ENCODE results near the gene TTYH3.

DNA sequence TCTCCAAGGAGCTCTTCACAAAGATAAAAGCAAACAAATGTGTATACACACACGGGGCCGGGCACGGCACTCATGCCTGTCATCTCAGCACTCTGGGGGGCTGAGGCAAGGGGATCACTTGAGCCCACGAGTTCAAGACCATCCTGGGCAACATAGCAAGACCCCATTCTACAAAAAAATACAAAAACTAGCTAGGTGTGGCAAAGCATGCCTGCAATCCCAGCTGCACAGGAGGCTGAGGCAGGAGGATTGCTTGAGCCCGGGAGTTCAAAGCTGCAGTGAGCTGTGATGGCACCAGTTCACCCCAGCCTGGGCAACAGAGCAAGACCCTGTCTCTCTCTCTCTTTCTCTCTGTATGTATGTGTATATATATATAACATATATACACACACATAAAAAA lies 22.3 kb downstream of the TTYH3 start:
- TF ChIP-seq, protein P1, sequence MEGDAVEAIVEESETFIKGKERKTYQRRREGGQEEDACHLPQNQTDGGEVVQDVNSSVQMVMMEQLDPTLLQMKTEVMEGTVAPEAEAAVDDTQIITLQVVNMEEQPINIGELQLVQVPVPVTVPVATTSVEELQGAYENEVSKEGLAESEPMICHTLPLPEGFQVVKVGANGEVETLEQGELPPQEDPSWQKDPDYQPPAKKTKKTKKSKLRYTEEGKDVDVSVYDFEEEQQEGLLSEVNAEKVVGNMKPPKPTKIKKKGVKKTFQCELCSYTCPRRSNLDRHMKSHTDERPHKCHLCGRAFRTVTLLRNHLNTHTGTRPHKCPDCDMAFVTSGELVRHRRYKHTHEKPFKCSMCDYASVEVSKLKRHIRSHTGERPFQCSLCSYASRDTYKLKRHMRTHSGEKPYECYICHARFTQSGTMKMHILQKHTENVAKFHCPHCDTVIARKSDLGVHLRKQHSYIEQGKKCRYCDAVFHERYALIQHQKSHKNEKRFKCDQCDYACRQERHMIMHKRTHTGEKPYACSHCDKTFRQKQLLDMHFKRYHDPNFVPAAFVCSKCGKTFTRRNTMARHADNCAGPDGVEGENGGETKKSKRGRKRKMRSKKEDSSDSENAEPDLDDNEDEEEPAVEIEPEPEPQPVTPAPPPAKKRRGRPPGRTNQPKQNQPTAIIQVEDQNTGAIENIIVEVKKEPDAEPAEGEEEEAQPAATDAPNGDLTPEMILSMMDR (conservative IDR thresholded peaks at IDR 0.05; ENCODE audit: low read length): no peak
- no peak for TF ChIP-seq EZH2phosphoT487 (IDR thresholded peaks at IDR 0.05; ENCODE audit: borderline replicate concordance, low read depth, low read length)

Data from OCI-LY7 (cell line).